Activated CD4-positive, alpha-beta T cell treated with anti-CD3 and anti-CD28 coated beads for 24 hours (primary cell): ENCODE measurements around the gene SMOC2.
"Not testable (repeated sequence)": the region's sequence is repeated elsewhere in the genome, so short reads cannot be mapped to it uniquely, and the experiment has no call there.

ENCODE experiments used
- DNase-seq, 2 donors: peaks; one replicate each; pipeline ENCODE4 v3.0.0-alpha.2; 2020; ENCODE audit warnings: low read depth in 2 of 2

The SMOC2 gene

GRCh38 chr6:168538892-168539811, 98.2 kb downstream of the SMOC2 start:
- DNase-seq = no peak

GRCh38 chr6:168540713-168541291, 99.8 kb downstream of the SMOC2 start:
- no peak for DNase-seq

GRCh38 chr6:168541307-168541706, 100.3 kb downstream of the SMOC2 start:
- DNase-seq = no peak

GRCh38 chr6:168542301-168542700, 101.3 kb downstream of the SMOC2 start:
- no peak for DNase-seq

- no peak for DNase-seq
Observed at GRCh38 chr6:168545428-168545827, 104.4 kb downstream of the SMOC2 start.

- DNase-seq = no peak
Observed at GRCh38 chr6:168546151-168546550, 105.2 kb downstream of the SMOC2 start.

DNA sequence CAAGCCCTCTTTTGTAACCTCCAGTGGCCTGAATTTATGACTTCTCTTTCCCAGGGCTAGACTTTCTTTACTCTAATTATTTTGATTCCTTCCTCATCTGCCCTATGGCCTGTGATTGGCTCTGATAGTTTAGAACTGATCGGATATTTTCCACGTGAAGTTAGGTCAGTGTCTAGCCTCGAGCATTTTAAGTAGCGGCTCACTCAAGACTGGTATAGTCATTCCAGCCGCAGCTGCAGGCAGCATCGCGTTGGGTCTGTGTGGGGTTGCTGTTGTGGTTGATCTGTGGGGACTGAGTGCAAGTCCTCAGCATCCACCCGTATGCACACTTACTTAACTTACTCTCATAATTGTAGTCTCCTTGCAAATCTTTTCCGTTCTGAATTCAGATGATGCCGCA, 105.7 kb downstream of the SMOC2 start:
- no peak for DNase-seq

DNA sequence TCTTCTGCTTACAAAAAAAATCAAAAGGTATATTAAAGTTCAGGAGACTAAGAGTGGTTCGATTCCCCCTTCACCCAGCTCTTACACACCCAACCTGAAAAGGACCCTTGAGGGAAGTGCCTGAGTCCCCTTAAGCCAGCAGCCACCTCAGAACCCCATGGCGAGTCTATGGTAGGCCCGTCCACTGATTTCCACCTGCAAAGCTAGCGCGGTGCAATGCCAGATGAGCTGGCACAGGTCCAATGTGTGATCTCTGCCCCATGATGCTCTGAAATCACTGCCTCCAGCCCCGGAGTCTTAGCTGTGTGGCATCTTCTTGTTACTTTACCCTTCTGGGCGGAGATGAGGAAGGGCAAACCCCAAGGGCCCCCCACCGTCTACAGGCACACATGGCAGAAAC, 109.3 kb downstream of the SMOC2 start:
- no peak for DNase-seq

DNA sequence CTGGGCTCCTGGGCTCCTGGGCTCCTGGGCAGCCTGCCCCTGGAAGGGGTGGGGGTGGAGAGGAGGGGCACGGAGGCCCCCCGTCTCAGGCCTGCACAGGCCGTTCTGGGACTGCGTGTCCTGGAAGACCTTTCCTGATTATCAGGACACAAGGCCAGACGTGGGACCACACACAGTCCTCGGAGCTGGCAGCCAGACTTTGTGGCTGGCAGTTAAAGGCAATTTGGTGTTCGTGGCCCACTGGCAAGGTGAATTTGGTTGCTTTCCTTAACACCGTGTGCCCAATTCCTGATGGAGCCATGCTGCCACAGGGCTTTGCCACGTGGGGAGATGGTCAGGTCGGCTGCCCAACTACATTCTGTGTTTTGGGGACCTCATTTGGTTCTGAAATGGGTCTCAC, 113.5 kb downstream of the SMOC2 start:
- no peak for DNase-seq

DNA sequence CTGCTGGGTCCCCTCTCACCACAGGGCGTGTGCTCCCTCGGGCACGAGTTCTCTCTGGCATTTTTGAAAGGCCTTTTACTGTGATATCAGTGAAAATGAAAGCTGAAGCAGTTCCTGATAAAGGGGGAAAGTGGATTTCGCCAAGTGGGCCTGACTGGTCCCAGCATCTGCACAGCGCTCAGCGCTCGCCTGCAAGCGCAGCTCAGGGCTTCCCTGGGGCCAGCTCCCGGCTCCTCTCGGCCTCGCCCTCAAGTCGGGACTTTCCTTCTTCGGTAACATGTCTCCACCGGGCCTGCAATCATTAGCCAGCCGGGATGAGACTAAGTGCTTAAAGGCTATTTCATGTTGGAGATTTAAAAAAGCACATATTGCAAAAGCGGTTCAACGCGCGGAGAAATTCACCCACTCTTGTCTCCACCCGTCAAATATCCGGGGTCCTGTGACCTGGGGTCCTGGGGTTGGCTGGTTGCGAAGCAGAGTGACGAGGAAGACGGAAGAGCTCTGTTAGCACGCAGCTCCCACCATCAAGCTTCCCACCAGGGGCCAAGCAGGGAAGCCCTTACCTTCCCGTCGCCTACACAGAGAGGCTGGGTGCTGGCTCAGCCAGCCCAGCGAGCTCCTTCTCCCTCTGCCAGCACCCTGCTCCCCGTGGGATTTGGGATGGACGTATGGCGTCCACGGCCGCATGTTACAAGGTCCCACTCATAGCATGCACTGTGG, 114.1 kb downstream of the SMOC2 start:
- no peak for DNase-seq

DNA sequence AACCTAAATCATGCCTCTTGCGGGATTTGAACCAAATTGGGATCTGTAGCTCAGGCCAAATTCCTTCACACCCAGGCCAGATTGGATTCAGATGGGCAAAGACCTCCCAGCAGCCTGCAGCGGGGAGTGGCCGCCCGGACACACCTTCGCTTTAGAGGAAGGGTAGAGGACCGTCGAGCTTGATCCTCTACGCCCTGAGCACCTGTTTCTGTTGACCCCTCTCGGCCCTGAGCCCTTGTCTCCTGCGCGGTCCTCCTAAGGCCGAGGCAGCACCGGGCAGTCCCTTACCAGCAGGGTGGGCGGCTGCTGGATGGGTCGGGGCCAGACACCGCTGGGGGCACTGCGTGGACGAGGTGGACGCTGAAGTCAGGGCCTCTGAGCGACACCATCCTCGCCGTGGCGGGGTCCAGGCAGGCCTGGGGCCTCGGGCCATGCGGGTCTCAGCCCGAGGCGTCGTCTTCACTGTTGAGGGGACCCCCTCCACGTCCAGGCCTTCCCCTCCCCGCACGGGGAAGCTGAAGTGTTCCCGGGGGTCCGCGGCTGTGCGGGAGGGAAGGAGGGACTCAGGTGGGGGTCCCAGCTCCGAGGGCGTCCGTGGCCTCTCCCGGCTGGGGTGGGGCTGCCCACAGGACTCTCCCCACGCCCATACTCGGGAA, 114.8 kb downstream of the SMOC2 start:
- DNase-seq = no peak

DNA sequence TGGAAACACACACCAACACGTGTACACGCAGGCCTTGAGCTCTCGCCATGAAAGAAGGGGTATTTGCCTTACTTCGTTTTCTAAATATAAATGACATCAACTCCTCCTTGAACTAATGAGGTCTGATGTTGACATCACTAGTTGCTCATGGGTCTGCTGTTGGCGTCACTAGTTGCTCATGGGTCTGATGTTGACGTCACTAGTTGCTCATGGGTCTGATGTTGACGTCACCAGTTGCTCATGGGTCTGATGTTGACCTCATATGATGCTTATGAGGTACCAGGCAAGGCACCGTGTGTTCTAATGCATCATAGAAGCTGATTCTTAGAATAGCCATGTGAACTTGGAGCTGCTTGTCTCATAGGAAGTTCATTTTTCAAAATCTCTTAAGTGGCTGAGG, 116.5 kb downstream of the SMOC2 start:
- DNase-seq = no peak

DNA sequence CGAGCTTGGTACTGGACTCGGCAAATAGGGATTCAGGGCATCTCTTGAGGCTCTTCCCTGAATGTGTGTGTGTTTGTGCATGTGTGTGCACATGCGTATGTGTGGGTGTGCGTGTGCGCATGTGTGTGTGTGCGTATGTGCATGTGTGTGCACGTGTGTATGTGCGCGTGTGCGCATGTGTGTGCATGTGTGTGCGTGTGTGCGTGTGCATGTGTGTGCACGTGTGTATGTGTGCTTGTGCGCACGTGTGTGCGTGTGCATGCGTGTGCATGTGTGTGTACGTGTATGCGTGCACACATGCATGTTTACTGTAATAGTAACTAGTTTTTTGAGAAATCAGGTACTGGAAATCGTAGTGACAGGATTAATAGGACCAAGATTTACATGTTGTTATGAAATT, 117.7 kb downstream of the SMOC2 start:
- no peak for DNase-seq

- no peak for DNase-seq
Observed at GRCh38 chr6:168559574-168560098, 118.7 kb downstream of the SMOC2 start.

DNA sequence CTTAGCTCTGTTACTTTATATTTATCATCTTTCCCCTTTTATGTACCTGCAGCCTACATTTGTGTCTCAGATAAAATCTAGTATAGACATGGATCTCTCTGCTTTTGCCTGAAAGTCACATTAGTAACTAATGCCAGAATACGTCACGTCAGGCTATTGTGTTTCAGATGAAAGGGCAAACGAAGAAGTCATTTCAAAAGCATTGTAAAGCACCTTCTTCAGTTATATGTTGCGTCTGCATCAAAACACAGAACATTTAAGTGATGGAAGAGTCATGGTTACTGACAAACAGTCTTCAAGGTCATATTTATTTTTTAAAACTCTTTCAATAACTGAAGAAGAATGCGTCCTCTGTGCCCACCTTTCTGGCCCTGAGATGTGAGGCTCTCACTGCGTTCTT, 119.1 kb downstream of the SMOC2 start:
- no peak for DNase-seq

DNA sequence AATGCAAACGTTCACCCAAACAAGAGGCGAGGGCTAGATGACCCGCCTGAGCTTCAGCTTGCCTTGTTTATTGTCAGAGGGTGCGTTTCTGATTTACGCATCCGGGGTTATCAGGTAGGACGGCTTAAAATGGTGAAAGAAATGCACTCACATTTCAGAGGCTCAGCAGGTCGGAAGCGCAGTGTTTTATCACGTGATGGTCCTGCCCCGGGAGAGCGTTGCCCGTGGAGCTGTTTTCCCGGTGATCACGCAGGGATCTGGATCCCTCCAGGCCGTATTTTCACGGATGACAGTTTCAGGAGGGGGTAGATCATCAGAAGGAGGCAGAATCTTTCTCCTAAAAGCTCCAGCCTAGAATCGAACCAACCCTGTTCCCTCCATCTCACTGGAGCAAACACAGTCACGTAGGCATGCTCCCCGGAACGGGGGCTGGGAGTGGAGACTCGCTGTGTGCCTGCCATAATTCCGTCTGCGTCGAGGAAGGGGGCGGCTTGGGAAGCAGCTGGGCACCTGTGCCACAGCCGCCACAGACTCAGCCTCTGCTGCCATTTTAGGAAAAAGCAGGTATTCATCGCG, 121.7 kb downstream of the SMOC2 start:
- DNase-seq = no peak

DNA sequence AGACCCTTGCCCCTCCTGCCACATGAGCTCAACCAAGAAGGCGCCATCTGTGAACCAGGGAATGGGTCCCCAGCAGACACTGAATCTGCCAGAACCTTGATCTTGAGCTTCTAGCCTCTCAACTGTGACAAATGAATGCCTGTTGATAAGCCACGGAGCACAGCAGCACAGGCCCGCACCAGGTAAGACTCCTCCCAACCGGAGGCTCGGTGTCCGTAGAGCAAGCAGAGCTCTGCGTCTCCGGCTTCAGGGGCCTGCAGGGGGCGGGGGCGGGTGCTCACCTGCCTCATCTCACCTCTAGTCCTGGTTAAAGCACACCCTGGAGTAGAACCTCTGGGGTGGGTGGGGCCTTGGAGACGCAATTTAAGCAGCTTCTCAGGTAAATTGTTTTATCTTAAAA, 122.7 kb downstream of the SMOC2 start:
- DNase-seq = no peak

DNA sequence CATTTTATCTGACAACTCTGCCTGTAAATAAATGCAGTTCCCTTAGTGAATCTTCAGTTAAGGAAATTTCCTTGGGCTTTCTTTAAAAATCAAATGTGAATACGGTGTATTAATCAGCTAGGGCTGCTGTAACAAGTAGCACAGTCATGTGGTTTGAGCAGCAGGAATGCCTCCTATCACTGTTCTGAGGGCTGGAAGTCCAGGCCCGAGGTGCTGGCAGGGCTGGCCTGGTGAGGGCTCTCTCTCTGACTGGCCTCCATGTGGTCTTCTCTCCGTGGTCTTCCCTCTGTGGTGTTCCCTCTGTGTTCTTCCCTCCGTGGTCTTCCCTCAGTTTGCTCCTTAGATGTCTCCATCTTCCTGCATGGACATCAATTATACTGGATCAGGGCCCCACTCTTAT, 124.1 kb downstream of the SMOC2 start:
- DNase-seq = no peak

DNA sequence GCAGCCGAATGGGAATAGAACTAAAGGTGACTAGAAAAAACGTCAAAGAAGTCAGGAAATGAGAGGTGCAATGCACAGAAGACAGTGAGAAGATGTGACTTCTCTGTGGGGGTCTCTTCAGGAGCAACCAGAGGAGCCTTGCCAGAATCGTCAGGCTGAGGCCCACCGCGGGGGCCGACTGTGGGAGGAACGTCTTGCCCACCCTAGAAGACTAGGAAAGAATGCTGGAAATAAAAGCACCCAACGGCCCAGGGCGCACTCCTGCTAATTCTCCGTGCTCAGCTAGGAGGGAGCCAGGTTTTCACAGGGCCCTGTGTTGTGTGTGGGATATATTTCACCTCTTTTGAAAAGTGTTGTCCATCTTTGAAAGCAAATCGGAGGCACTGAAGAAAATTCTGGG, 129.2 kb downstream of the SMOC2 start:
- DNase-seq = no peak

GRCh38 chr6:168571268-168571667, 130.3 kb downstream of the SMOC2 start:
- no peak for DNase-seq

GRCh38 chr6:168573276-168573835, 132.4 kb downstream of the SMOC2 start:
- DNase-seq = not testable (repeated sequence)
